ENCODE results near the gene NFKBIZ.

DNA sequence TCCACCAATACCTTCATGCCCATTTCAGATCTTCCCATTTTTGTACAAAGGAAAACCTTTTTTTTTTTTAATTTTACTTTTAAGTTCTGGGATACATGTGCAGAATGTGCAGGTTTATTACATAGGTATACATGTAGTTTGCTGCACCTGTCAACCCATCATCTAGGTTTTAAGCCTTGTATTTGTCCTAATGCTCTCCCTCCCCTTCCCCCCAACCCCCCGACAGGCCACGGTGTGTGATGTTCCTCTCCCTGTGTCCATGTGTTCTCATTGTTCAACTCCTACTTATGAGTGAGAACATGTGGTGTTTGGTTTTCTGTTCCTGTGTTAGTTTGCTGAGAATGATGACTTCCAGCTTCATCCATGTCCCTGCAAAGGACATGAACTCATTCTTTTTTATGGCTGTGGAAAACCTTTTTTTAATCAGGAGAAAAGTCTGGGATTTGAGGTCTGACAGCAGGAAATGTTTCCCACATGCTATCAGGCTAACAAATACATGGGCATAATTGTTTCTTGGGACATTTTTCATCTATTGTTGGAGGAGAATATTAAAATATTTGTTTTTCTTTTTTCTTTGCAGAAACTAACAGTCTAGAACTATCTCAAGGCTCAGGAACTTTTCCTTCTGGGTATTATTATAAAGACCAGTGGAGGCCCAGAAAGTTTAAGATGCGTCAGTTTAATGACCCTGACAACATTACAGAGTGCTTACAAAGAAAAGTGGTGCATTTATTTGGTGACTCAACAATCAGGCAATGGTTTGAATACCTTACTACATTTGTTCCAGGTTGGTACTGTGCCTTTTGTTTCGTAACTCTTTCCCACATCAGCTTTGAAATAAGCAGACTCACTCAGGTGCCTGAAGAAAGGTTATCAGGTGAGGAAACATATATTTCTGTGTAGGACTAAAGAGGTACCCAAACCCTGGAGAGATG lies 32.8 kb upstream of the NFKBIZ start:
- TF ChIP-seq, protein P1, sequence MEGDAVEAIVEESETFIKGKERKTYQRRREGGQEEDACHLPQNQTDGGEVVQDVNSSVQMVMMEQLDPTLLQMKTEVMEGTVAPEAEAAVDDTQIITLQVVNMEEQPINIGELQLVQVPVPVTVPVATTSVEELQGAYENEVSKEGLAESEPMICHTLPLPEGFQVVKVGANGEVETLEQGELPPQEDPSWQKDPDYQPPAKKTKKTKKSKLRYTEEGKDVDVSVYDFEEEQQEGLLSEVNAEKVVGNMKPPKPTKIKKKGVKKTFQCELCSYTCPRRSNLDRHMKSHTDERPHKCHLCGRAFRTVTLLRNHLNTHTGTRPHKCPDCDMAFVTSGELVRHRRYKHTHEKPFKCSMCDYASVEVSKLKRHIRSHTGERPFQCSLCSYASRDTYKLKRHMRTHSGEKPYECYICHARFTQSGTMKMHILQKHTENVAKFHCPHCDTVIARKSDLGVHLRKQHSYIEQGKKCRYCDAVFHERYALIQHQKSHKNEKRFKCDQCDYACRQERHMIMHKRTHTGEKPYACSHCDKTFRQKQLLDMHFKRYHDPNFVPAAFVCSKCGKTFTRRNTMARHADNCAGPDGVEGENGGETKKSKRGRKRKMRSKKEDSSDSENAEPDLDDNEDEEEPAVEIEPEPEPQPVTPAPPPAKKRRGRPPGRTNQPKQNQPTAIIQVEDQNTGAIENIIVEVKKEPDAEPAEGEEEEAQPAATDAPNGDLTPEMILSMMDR (IDR thresholded peaks at IDR 0.05): no peak
- no peak for TF ChIP-seq POLR2A (IDR thresholded peaks at IDR 0.05)

Data from body of pancreas (tissue), 4 donors.